GM19324 (cell line): ENCODE data around the gene P2RX1.

Experiments
- ATAC-seq: cut with Tn5 transposase; IDR thresholded peaks from one replicate; pipeline ENCODE4 v1.9.1; 2021; ENCODE audit warnings: mild to moderate bottlenecking, moderate library complexity; ENCODE audit not compliant: unreplicated experiment, low FRiP score

P2RX1 gene

DNA sequence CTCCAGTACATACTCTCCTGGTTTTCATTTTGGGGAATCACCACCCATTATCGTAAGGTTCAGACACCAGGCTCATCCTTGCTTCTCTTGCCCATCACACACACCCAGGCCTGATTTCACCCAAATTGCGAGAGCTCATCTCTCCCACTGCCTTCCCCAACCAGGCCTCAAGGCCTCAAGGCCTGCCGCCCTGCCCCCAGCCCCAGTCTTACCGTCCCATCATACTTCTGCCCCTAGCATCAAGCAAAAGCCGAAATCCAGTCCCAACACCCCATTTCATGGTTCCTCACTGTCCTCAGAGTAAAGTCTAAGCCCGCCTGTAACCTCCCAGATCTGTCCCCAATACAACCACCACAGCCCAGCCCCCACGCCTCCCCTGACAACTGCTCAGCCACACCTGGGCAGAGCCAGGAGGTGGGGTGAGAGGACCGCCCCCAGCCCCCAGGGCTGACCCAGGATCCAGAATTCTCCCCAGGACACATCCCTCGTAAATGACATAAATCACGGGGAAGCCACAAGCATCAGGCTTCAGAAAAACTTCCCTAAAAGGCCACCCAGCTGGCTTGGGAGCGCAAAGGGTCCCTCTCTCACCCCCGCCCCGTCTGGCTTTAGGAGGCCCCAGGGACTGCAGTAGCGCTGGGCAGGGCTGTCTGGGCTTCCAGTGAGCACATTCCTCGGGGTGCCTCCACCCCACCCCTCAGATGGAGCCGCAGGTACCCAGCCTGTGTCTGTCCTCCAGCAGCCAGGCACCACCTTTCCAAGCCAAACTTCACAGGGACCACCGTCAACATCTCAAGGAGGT, 9.6 kb upstream of the P2RX1 start:
- ATAC-seq: no peak

DNA sequence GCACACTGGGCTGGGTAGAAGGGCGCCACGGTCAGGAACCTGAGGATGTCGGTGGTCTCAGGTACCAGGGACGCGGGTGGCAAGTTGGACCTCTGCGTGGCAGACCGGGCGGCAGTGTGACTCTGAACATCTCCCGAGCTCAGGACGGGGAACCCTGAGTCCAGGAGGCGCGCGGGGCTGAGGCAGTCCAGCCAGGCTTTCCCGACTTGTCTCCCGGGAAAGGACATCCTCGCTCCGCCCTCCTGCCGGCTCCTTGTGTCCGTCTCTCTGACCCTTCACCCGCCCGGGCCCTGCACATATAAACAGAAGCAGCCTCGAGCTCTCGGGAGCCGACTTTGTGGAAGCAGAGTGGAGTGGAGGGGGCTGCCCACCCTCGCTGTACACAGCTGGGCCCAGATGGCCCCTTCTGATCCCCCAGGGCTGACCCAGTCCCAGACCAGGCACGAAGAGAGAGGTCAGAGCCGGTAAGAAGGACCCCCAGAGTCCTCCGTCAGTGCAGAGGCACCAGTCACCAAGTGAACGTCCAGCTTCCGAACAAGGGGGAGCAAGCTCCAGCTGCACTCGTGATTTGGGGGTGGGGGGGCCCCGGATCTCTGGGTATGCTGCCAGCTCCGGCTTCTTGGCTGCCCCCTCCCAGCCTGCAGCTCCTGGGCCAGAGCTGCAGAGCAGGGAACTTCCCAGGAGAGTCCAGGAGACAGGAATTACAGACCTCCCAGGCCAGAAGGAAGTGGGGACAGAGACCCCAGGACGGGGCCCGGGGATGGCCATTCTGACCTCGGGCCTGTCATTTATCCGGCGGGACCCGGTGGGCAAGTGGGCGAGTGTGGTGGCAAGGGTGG, 8.5 kb upstream of the P2RX1 start:
- no peak for ATAC-seq

DNA sequence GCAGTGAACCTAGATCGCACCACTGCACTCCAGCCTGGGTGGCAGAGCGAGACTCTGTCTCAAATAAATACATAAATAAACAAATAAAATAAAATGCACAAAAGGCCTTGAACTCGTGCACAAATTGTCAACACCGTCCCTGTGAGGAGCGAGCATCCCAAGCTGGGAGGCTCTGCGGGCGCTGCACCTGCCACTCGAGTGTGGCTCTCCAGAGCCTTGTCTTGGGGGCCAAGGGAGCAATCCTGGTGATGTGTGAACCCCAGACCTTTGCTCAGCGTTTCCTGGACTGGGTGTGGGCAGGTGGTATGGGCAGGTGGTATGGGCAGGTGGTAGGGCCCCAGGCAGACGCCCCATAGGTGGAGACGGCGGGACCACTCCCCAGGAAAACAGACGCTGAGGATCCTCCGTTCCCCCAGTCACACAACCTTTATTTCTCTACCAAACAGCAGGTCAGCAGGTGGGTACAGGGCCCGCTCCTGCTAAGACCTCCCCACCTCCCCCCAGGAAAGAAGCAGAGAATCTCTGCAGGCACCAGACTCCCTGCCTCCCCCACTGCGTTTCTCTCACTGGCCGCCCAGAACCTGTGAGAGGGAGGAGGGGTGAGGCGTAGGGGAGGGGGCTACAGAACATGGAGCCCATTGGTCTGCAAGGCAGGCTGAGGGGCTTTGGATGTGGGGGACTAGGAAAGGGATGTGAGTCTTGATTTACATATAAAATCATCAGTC, 7.4 kb upstream of the P2RX1 start:
- ATAC-seq: no peak

DNA sequence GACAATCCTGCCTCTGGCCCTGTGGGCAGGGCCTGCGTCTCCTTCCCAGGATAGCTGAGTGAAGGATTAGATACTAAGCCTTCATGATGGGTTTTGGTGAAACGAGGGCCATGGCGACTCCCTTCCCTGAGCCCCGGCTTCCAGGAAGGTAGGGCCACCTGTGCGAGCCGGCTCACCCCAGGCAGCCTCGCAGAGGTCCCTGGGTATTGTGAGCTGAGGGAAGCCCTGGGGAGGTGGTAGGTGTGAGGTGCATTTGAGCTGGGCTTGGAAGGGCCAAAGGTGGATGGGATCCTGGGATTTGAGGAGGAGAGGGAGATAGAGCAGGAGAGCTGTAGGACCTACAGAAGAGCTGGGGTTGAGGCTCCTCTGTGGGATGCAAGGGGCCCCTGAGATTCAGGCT, 6.5 kb upstream of the P2RX1 start:
- no peak for ATAC-seq

DNA sequence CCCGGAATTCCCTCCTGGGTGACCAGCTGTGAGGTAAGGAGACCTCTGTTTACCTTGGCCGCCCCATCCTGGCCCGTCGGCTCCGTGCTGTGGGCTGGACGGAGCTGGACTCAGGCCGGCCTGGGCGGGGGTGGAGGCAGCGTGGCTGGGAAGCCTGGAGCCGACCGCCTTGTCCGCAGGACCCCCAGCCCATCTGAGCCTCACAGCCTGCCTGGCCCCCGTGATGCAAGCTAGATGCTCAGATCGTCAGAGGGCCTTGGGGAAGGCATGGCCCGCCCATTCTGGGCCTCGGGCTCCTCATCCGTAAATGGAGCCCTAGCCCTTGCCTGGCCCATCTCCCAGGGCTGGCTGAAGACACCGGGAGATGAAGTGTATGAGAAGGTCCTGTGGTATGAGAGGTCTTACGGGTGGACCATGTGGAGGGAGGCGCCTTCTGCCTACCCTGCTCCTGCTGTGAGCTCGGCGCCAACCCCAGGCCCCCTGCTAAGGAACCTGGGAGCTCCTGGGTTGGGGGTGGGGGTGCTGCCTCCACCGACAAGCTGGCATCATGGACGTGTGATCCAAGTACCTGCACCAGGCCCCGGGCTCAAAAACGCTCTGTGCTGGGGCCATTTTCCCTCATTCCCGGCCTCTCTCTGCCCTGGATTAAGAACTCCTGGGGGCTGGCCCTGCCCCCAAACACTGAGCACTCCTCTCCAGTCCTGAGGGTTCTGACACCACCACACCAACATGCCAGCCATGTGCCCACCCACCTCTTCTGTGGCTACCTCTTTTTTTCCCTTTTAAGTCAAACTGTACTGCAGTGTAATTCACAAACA, 5.4 kb upstream of the P2RX1 start:
- ATAC-seq: no peak

DNA sequence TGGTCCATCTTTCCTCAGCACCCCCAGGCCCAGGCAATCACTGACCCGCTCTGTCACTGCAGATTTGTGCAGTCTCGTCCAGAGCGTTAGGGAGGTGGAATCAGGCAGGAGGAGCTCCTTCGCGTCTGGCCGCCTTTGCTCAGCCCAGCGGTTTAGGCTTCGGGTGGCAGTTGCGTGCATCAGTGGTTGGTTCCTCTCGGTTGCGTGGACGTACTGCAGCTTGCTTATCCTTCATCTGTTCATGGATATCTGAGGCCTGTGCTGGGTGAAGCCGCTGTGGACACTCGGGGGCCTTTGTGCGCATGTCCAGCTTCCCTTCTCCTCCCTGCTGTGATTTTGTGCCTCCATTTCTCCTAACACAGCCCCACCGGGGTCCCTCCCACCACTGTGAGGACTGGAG, 4.7 kb upstream of the P2RX1 start:
- no peak for ATAC-seq

DNA sequence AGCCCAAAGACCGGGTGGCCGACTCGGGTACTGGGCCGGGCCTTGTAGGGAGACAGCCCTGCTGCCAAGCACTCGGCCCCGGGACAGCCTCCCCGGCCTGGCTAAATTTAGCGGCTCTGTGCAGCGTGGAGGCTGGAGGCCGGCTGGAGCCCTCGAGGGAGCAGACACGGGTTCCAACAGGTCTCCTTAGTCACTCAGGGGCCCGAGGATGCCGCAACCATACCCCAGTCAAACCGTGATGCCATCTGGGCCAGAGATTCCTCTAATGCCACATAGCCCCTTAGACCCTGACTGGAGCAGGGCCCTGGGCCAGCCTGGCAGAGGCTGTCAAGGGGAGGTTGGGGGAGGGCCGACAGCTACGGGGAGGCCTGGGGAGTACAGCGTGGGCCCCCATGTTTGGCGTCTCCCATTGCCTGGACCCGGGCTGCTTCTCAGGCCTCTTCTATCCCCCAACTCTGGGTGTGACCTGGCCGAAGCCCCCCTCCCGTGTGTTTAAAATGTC, 2.9 kb upstream of the P2RX1 start:
- ATAC-seq: no peak

DNA sequence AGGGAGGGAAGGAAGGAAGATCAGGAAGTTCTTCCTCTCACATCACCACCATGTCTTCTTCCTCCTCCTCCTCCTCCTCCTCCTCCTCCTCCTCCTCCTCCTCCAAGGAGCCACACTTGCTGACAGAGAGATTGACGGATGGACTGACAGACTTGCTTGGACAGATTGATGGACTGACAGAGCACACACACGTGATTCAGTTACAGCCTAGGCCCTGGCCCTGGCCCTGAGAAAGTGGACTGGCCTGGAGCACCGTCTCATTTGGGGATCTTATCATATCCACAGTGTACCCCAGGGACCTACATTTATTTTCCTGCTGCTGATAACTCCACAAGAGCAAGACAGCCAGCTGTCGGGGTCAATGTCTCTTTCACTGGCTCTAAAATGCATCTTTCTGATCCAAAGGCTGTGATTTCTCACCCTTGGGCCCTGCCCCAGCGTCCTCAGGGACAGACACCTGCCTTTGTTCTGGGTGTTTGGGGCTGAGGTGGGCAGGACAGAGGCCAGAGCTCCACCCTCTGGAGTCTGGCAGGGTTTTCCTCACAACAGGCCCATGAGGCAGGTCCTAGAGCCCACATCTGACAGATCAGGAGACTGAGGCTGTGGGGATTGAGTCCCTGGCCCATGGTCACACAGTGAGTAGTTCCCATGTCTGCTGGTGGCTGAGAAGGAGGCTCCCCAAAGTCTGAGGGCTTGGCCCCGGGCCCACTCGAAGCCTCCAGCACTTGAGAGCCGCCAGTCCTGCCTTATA, 2.3 kb upstream of the P2RX1 start:
- no peak for ATAC-seq

DNA sequence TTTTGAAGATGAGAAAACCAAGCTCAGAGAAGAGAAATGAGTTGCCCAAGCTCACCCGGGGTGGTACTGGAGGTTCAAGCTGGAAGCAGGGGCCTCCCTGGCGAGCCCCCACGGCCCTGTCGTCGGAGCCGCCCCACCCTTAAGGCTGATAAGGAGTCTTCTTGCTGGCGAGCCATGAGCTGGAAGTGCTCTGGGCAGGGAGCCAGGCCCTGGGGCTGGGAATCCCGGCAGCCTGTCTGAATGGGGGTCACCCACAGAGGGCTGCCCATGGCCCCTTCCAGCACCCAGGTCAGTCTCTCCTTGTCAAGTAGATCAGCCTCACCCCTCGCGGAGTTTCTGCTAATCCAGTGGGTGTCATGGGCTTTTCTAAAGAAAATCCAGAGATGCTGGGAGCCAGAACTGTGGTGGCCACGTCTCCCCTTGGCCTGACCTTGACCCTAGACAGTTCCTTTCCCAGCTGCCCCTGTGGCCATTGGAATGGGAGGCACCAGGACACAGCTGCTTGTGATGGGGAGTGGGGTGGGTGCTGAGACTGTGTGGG, 1.2 kb upstream of the P2RX1 start:
- no peak for ATAC-seq

DNA sequence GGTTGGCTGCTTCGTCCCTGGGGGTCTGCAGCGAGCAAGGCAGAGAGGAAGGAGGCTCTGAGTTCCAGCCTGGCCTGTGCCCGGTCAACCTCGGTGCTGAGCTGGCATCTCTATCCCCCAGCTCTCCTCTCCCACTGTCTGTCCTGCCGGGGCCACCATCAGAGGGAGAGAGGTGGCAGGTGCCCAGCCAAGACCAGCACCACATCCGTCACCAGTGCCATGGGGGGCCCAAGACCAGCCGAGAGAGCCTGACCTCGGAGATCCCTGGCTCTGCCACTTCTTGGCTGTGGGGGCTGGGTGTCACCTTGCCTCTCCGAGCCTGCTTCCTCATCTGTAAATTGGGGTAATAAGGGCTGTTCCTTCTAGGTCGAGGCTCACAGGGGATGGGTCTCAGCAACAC, 560 bp upstream of the P2RX1 start:
- no peak for ATAC-seq

DNA sequence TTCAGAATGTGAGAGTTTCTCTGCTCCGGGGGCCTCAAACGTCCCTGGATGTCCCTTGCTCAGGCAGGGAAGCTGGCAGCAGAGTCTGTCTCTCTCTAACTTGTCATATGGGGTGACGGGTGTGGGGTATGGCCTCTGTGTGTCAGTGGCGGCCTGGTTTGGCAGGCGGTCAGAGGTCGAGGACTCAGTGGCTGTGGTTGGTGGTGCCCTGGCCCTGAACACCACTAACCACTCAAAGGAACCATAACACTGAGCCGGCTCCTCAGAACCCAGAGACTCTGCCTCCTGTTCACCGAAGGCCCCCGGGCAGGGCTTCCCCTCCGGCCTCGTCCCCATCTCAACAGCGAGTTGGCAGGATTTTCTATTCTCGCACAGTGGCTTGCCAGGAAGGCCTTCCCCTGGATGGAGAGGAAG, 677 bp downstream of the P2RX1 start:
- ATAC-seq: no peak

DNA sequence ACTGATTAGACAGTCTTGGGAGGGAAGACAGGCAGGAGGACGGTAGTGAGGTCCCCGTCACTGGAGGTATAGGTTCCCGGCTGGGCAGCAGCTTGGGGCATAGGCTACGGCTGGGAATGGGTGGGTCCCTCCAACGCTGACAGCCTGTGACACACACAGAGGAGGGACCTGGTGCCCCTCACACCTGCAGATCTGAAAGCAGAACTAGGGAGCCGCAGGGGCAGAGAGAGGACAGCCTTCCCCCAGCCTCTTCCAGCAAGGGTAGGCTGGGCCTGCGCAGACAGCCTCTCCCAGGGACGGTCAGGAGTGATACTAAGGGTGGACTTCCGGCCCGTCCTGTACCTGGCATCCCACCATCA, 2.0 kb downstream of the P2RX1 start:
- ATAC-seq: peak; percentile 44

DNA sequence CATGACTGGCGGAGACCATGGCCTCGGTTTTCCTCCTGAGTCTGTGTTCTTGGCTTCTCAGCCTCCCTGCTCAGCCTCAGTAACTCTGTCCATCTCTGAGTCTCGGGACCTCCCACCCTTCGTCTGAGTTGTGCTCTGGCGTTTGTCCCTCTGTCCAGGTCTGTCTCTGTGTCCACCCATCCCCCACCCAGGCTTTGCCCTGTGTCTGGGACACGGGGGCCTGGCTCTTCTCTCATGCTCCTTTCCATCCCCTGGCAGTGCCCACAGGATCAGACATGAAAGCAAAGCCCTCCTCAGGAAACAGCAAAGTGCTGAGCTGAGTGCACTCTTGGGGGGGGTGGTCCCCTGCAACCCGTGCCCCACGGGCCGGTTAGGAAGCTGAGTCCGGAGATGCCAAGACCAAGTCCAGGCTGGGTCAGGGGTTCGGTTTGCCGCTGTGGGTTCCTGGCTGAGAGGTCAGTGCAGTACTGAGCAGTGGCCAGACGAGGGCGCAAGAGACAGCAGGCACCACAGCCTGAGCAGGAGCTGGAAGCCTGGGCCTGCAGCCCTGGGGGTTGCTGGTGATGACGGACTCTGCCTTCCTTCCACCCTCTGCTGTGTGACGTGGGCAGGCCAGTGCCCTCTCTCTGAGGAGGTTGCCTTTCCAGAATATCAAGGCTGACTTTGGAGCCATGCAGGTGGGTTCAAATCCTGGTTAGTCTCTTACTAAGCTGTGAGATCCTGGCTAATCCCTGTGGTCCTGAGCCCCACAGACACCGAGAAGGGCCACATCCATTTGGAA, 2.5 kb downstream of the P2RX1 start:
- peak; percentile 45 for ATAC-seq

DNA sequence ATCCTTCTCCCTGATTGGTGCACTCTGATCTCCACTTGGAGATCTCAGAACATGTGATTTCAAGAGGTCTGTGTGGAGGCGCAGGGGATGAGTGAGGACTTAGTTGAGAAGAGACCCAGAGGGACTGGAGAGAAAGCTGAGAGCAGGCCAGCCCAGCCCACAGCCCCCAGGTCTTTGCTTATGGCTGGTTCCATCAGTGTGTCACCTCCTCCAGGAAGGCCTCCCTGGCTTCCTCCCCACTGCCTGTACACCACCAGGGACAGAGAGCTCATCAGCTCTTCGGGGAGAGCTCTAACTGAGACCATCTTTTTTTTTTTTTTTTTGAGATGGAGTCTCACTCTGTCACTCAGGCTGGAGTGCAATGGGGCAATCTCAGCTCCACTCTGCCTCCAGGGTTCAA, 3.4 kb downstream of the P2RX1 start:
- ATAC-seq: no peak

DNA sequence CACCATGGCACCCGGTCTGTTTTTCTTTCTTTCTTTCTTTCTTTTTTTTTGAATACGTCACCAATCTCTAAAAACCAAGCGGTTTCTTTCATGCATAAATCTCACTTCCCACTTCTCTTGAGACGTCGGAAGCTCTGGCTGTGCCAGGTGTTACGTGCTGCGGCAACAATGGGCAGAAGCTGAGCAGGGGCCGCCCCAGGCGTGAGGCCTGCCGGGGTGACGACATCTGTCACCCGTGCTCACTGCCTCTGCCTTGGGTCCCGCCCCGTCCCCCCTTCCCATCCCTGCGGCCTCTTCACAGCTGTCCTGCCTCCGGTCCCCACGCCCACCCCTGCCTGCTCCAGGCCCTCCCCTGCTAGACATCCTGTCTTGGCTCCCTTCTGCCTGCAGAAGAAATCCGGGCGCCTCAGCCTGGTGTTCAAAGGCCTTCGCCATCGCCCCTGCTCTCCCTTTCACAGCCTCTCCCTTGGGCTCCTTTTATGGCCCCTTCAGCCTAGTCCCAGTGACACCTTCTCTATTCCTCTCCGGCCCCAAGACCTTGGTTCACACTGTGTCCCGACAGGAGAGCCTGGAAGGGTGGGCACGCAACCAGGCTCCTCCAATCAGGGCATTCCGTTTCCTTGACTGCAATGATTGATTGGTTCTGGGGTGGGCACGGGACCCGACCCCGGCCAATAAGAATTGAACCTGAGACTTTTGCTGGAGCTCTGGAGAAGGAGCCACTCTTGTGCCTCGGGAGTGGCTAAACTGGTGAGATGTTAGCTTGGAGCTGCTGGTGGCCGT, 4.8 kb downstream of the P2RX1 start:
- ATAC-seq: peak; percentile 74

DNA sequence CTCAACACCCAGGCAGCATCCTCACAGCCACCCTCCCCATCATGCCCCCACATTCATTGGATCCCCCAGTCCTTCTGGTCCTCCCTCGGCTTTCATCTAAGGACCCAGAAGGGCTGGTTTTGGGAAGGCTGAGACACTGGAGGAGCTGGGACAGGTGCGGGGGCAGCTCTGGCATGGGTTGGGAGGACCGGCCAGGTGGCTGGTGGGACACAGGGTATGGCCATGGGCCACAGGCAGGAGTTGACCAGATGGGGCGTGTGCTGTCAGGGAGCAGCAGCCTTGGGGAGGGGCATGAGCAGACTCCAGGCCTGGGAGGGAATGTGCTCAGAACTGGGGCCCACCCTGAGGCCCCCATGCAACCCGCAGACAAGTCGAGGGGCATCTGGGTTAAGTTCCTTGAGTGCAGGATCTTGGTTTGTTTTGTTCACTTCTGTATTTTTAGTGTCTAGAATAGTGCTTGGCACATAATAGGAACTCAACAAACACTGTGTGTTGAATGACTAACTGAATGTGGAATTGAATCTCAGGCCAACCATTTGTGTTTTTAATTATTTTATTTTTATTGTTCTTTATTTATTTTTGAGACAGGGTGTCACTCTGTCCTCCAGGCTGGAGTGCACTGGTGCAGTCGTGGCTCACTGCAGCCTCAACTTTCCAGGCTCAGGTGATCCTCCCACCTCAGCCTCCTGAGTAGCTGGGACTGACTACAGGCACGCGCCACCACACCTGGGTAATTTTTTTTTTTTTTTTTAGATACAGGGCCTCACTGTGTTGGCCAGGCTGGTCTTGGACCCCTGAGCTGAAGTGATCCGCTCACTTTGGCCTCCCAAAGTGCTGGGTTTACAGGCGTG, 5.6 kb downstream of the P2RX1 start:
- no peak for ATAC-seq

DNA sequence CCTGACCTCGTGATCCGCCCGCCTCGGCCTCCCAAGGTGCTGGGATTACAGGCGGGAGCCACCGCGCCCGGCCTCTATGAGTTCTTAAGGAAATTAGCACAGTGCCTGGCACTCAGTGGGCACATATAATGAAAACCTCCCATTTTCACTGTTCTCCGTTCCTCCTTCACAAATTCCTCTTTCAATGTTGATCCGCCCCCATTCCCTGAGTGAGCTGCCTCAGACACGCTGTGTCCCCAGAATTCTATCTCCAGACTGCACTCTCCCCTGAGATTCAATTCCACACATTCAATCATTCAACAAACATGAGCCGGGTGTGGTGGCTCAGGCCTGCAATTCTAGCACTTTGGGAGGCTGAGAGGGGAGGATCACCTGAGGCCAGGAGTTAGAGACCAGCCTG, 7.0 kb downstream of the P2RX1 start:
- no peak for ATAC-seq
